ENCODE data around the gene ZBTB7B. TPM values are rescaled to one million over a fixed set of nuclear protein-coding genes. Genes with fewer than 3 reads are reported as not detected.

The ZBTB7B gene
- total and polyA plus RNA-seq, 9 of the 15 experiments (the other 6 are each of a cell fraction or from before 2014, with no cell fraction given), result 0.04 to 46.5 (median 15.2) TPM

GRCh38 chr1:155000726-155001424 lies 1.7 kb upstream of the ZBTB7B start (continued):
- TF ChIP-seq NR3C1 (CRISPR knock-in tag; IDR thresholded peaks at IDR 0.05), result no peak
- TF ChIP-seq PKNOX1 (IDR thresholded peaks at IDR 0.05), result peak; percentile 59
- TF ChIP-seq BRCA1 (IDR thresholded peaks at IDR 0.05), result no peak
- TF ChIP-seq BRCA1 (CRISPR knock-in tag; IDR thresholded peaks at IDR 0.05), result no peak
- peak; percentile 4 for TF ChIP-seq MEIS2 (IDR thresholded peaks at IDR 0.05; ENCODE audit: partially characterized antibody)
- peak; percentile 88 for TF ChIP-seq TARDBP (IDR thresholded peaks at IDR 0.05)
- peak; percentile 71 for TF ChIP-seq GABPB1 (CRISPR knock-in tag; IDR thresholded peaks at IDR 0.05)
- TF ChIP-seq PHTF2 (CRISPR knock-in tag; IDR thresholded peaks at IDR 0.05), result no peak
- no peak for TF ChIP-seq SRSF9 (IDR thresholded peaks at IDR 0.05; ENCODE audit: borderline replicate concordance, low read depth, low read length)
- no peak for TF ChIP-seq FOXP4 (CRISPR knock-in tag; IDR thresholded peaks at IDR 0.05; ENCODE audit: borderline replicate concordance)
- TF ChIP-seq PHB2 (IDR thresholded peaks at IDR 0.05; ENCODE audit: low read depth), result no peak
- peak; percentile 64 for TF ChIP-seq ZBTB40 (IDR thresholded peaks at IDR 0.05)
- no peak for TF ChIP-seq ZBTB40 (CRISPR knock-in tag; IDR thresholded peaks at IDR 0.05)
- no peak for TF ChIP-seq TAF15 (IDR thresholded peaks at IDR 0.05; ENCODE audit: low read depth, low read length)
- peak; percentile 62; the same call in 1 of the 2 replicates for TF ChIP-seq FOXJ2 (tag; IDR thresholded peaks at IDR 0.05)
- TF ChIP-seq ZBTB43 (CRISPR knock-in tag; IDR thresholded peaks at IDR 0.05), result no peak

Measured in K562 (cell line).